Caco-2 (cell line): Measurements from ENCODE around the gene LMOD2. TPM values are rescaled to one million over a fixed set of nuclear protein-coding genes. Genes with fewer than 3 reads are reported as not detected.

Source experiments
- BruUV-seq: library from RNA; stranded (reverse); fragments of 400-500 nt; replicated peaks from 2 replicates; lab custom pipeline; 2021; lab: Mats Ljungman, UMichigan
- CTCF ChIA-PET: fragments of 300-600 bp; sonication (Branson Sonifier 250); formaldehyde crosslinking; loops from one replicate; lab custom pipeline; 2022; ENCODE audit warnings: antibody characterized with exemption; lab: Charles Lee
- POLR2A ChIA-PET: fragments of 300-600 bp; sonication (Branson Sonifier 250); formaldehyde crosslinking; loops from one replicate; lab custom pipeline; 2022; ENCODE audit warnings: antibody characterized with exemption; lab: Charles Lee
- DNase-seq, 2 experiments: peaks; one replicate each; pipeline versions ENCODE4 v3.0.0 to v3.0.0-alpha.2; 2020 to 2022
- H3K27me3 ChIP-seq: replicated peaks from 2 replicates; pipeline ENCODE4 v1.6.0; 2011; ENCODE audit warnings: low read length; ENCODE audit not compliant: control insufficient read depth, insufficient read depth
- H3K36me3 ChIP-seq: 2 replicates; pipeline ENCODE4 v1.5.1; 2011; ENCODE audit warnings: low read length; ENCODE audit not compliant: control insufficient read depth, insufficient read depth
- H3K4me1 ChIP-seq: fragments of 250-450 bp; sonication (Bioruptor Pico); 2 replicates; pipeline ENCODE4 v1.5.1; 2020; ENCODE audit warnings: mild to moderate bottlenecking
- H3K4me3 ChIP-seq: 2 replicates; pipeline ENCODE4 v1.5.1; 2011; ENCODE audit warnings: low read depth, mild to moderate bottlenecking, control low read depth, low read length
- H3K9me3 ChIP-seq: fragments of 250-450 bp; sonication (Bioruptor Pico); 2 replicates; pipeline ENCODE4 v1.5.1; 2020; ENCODE audit warnings: mild to moderate bottlenecking, moderate library complexity
- H3K27ac Mint-ChIP-seq: one replicate; pipeline ENCODE4 v1.8.0; 2022; ENCODE audit warnings: mixed read lengths; ENCODE audit not compliant: unreplicated experiment
- H3K27me3 Mint-ChIP-seq: one replicate; pipeline ENCODE4 v1.8.0; 2022; ENCODE audit warnings: mixed read lengths; ENCODE audit not compliant: insufficient read depth, unreplicated experiment
- H3K36me3 Mint-ChIP-seq: one replicate; pipeline ENCODE4 v1.8.0; 2022; ENCODE audit warnings: mild to moderate bottlenecking, mixed read lengths; ENCODE audit not compliant: insufficient read depth, unreplicated experiment
- H3K4me1 Mint-ChIP-seq: one replicate; pipeline ENCODE4 v1.8.0; 2022; ENCODE audit warnings: low read depth, mixed read lengths; ENCODE audit not compliant: unreplicated experiment
- H3K4me3 Mint-ChIP-seq: one replicate; pipeline ENCODE4 v1.8.0; 2022; ENCODE audit warnings: mild to moderate bottlenecking, moderate library complexity, mixed read lengths; ENCODE audit not compliant: unreplicated experiment
- H3K9me3 Mint-ChIP-seq: one replicate; pipeline ENCODE4 v1.8.0; 2022; ENCODE audit warnings: mixed read lengths; ENCODE audit not compliant: unreplicated experiment
- CTCF ChIP-seq, 2 experiments: fragments of 200-600 bp in 1 of 2; IDR thresholded peaks; 1 replicate in 1 of 2; 2 replicates in 1 of 2; pipeline versions ENCODE4 v1.5.1 to v1.8.0; 2011 to 2022; ENCODE audit warnings: antibody characterized with exemption in 1 of 2, control low read depth in 1 of 2, inconsistent platforms in 1 of 2, low read depth in 1 of 2, low read length in 1 of 2, mild to moderate bottlenecking in 1 of 2, moderate library complexity in 1 of 2; ENCODE audit not compliant: insufficient read depth in 1 of 2, severe bottlenecking in 1 of 2, unreplicated experiment in 1 of 2
- intact Hi-C: fragments of 100-400 bp; cut with micrococcal nuclease; formaldehyde crosslinking; loops from one replicate; pipeline ENCODE4 v1.10.0; 2022; ENCODE audit not compliant: unreplicated experiment
- total RNA-seq: library from RNA; stranded (reverse); gene quantifications from 2 replicates; pipeline ENCODE4 v1.2.3, GENCODE V29; 2022

LMOD2 gene
- total RNA-seq, 1 experiment from 2014 or later: not detected

GRCh38 chr7:123665896-123666295 is 10.2 kb downstream of the LMOD2 start:
- peaks cover 10% of the 10 kb centered on the region for H3K4me1 Mint-ChIP-seq
- POLR2A ChIA-PET: no interaction called here

GRCh38 chr7:123666492-123666891 is 10.8 kb downstream of the LMOD2 start:
- intact Hi-C loops: no loop called here
- ChIA-PET CTCF (interaction anchor here (1.0 kb wide), 1 partner anchor 16 kb away, joined by 3 read pairs; no protein-coding TSS in a partner anchor), POLR2A (no interaction called here)
- TF ChIP-seq CTCF (IDR thresholded peaks at IDR 0.05; ENCODE audit: insufficient read depth in 1 of 2, low read depth in 1 of 2, low read length in 1 of 2, severe bottlenecking in 1 of 2, unreplicated experiment in 1 of 2): no peak
- Mint-ChIP-seq H3K27ac (no peak overlapping the region), H3K36me3 (peaks cover 7% of the 10 kb centered on the region), H3K9me3 (no peaks in the 10 kb centered on the region), H3K27me3 (no peaks in the 10 kb centered on the region), H3K4me1 (peaks cover 6% of the 10 kb centered on the region), H3K4me3 (no peak overlapping the region)
- Histone ChIP-seq H3K4me3 (no peak overlapping the region), H3K27me3 (no peaks in the 10 kb centered on the region), H3K36me3 (no peaks in the 10 kb centered on the region), H3K9me3 (no peaks in the 10 kb centered on the region), H3K4me1 (no peaks in the 10 kb centered on the region)
- no peak for DNase-seq
- no TSS peak for BruUV-seq

More at GRCh38 chr7:123665896-123666295, 10.2 kb downstream of the LMOD2 start:
- Mint-ChIP-seq H3K9me3 (no peaks in the 10 kb centered on the region), H3K4me3 (no peak overlapping the region), H3K27me3 (no peaks in the 10 kb centered on the region), H3K36me3 (peaks cover under 1% of the 10 kb centered on the region), H3K27ac (no peak overlapping the region)
- Histone ChIP-seq H3K27me3 (no peaks in the 10 kb centered on the region), H3K9me3 (no peaks in the 10 kb centered on the region), H3K4me1 (0 out of 2 replicates have a peak, but pooled peaks cover 4% of the 10 kb centered on the region), H3K4me3 (no peak overlapping the region), H3K36me3 (no peaks in the 10 kb centered on the region)
- TF ChIP-seq CTCF (IDR thresholded peaks at IDR 0.05; ENCODE audit: insufficient read depth in 1 of 2, low read depth in 1 of 2, low read length in 1 of 2, severe bottlenecking in 1 of 2, unreplicated experiment in 1 of 2): no peak
- CTCF ChIA-PET: interaction anchor here (1.0 kb wide), 1 partner anchor 17 kb away, joined by 3 read pairs; no protein-coding TSS in a partner anchor
- DNase-seq: no peak
- BruUV-seq: no TSS peak
- intact Hi-C loops: no loop called here

- no peaks in the 10 kb centered on the region for H3K9me3 Mint-ChIP-seq
- no peak overlapping the region for H3K4me3 Mint-ChIP-seq
- no peak for DNase-seq
- Histone ChIP-seq H3K36me3 (no peaks in the 10 kb centered on the region), H3K9me3 (no peaks in the 10 kb centered on the region), H3K4me1 (no peaks in the 10 kb centered on the region), H3K4me3 (no peak overlapping the region), H3K27me3 (no peaks in the 10 kb centered on the region)
- intact Hi-C loops: no loop called here
- POLR2A ChIA-PET: no interaction called here
- TF ChIP-seq CTCF (IDR thresholded peaks at IDR 0.05; ENCODE audit: insufficient read depth in 1 of 2, low read depth in 1 of 2, low read length in 1 of 2, severe bottlenecking in 1 of 2, unreplicated experiment in 1 of 2): no peak
- H3K27me3 Mint-ChIP-seq: no peaks in the 10 kb centered on the region
- no peak overlapping the region for H3K27ac Mint-ChIP-seq
- H3K4me1 Mint-ChIP-seq: peaks cover 6% of the 10 kb centered on the region
- H3K36me3 Mint-ChIP-seq: peaks cover 10% of the 10 kb centered on the region
- CTCF ChIA-PET: no interaction called here
- no TSS peak for BruUV-seq
These were observed 13.8 kb downstream of the LMOD2 start for GRCh38 chr7:123669485-123669884.
